Activated CD4-positive, alpha-beta T cell treated with anti-CD3 and anti-CD28 coated beads, Interleukin-2, Interleukin-6, amounts not matched to agents 100 ng/mL and 50 ng/mL, durations not matched to agents 16 hours and 8 hours (primary cell): ENCODE results near the gene EIF4E3.

Source experiments
- DNase-seq: peaks from one replicate; pipeline ENCODE4 v3.0.0-alpha.2; 2020

Gene EIF4E3

DNA sequence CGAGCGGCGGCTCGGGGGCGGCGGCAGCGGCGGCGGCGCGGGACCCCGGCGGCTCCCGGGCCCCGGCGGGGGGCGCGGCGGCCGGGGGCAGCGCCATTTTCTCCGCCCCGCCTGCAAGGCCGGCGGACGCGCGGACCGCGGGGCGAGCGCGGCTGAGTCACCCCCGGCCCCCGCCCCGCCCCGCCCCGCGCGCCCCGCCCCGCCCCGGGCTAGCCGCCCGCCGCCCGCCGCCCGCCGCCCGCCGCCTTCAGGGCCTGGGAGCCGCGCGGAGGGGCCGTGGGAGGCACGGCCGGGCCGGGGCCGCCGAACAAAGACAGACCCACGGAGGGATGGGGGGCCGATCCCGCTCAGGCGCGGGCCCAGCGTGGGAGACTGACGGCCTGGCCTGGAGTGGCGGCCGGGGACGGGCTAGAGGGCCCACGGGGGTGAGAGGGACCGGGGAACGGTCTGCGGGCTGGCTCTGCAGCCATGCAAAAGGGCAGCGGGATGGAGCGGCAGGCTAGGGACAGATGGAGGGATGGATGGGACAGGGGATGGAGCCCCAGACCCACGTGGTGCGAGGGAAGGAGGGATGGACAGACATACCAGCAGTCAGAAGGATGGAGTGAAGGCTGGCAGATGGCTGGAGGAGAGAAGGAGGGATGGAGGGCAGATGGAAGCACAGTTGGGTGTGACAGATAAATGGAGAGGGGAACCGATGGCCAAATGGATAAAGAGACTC, at the start of gene EIF4E3:
TSS of gene EIF4E3 (minus strand) at position 132 of the 721 bp plus-strand sequence. CDS start at position 97, 35 bp downstream.
- peak; percentile 43 for DNase-seq

- no peak for DNase-seq
Observed at GRCh38 chr3:71771884-71772283, 46.7 kb upstream of the EIF4E3 start.

DNA sequence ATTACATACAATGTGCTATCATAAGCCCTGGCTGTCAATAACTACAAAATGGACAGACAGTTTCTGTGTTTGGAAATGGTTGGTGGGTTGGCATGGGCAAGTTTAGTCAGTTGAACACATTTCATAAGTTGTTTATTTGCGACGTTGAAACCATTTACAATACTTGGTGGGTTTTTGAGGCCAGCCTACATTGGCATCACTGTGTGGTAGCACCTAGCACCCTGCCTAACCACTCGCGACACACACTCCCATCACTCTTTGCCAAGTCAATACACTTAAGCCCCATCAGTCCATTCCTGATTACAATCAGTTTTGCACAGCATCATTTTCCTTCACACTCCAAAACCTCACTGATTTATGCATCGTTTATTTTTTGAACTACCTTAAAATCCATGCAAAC, 45.9 kb upstream of the EIF4E3 start:
- no peak for DNase-seq

GRCh38 chr3:71763426-71763825, 38.2 kb upstream of the EIF4E3 start:
- no peak for DNase-seq

DNA sequence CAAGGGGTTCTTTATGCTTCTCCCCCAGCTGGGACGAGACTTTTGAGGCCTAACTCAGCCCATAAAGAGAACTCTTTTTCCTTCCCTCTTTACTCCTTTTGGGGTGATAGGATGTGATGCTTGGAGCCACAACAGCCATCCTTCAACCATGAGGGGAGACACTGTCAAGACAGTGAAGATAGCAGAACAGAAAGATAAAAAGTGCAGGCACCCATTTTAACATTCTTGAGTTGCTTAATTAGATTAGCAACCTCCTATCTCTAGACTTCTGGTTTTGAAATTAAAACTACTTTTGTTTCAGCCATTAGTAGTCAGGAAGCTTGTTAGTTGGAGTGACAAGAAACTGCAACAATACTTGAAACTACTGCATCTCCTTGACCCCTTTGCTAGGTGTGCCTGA, 34.9 kb upstream of the EIF4E3 start:
- no peak for DNase-seq

GRCh38 chr3:71759401-71759800, 34.2 kb upstream of the EIF4E3 start:
- no peak for DNase-seq

GRCh38 chr3:71758091-71758490, 32.9 kb upstream of the EIF4E3 start:
- DNase-seq = no peak

GRCh38 chr3:71754610-71755253, 29.5 kb upstream of the EIF4E3 start:
- no peak for DNase-seq

GRCh38 chr3:71753701-71754609, 28.8 kb upstream of the EIF4E3 start, which contains the start of gene GPR27:
TSS of gene GPR27 (plus strand) at chr3:71753855. CDS start at chr3:71754050, 195 bp downstream.
- DNase-seq = peak; percentile 27

GRCh38 chr3:71752831-71753700, 27.9 kb upstream of the EIF4E3 start:
- no peak for DNase-seq

DNA sequence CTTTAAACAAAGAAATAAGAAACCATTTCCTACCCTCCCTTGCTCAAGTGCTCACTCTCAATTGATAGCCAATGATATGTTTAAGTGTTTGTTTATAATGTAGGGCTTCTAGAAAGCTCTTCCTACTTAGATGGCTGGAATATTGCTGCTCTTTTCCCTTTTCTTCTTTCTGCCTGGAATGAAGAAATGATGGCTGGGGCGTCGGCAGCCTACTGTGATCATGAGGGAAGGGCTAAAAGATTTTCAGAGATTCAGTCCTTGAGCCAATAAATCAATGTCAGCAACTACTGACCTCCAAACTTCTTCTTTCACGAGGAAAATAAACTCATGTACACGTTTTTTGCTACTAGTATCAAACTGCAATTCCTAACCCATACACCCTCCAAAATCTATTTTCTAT, 26.4 kb upstream of the EIF4E3 start:
- no peak for DNase-seq

DNA sequence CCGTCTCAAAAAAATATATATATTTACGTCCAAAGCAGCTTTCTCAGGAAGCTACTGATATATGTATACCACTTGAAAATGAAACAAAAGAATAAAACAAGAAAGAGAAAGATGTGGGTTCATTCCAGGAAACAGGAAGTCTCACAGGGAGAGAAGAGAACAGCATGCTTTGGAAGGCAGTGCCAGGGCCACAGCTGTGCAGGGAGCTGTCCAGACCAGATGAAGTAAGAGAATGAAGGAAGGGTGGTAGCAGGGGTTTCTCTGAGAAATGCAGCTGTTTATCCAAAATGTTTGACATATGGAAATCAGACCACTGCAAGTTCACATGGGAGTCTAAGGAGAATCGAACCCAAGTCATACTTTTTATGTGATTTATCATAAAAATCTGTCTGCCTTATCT, 19.5 kb upstream of the EIF4E3 start:
- DNase-seq = no peak

DNA sequence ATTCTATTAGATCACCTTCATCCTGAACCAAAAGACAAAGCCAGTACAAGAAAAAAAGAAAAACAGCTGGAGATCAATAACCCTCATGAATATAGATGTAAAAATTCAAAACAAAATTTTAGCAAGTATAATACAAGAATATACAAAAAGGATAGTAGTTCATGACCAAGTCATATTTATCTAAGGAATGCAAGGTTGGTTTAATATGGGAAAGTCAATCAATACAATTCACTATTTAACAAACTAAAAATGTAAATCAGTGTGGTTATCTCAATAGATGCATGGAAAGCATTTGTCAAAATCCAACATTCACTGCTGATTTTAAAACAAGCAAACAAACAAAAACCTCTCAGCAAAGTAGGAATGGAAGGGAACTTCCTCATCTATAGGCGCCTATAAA, 17.4 kb upstream of the EIF4E3 start:
- DNase-seq = no peak

DNA sequence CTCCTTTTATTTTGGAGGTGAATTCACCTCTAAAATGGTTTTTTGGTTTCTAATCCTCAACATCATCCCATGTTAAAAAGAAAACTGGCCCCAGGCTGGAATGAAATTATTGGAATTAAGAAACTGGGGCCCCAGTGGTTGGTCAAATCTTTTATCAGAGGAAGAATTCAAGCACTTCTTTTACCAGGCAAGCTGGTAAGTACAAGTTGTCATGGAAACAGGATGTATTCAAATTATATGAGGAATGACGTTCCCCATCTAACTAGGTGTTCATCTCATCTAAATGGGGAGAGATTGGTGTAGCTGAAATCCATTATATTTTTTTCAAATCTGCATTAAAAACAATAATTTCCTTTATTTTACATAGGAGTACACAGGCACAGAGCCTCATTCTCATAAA, 9.7 kb upstream of the EIF4E3 start:
- DNase-seq = no peak

DNA sequence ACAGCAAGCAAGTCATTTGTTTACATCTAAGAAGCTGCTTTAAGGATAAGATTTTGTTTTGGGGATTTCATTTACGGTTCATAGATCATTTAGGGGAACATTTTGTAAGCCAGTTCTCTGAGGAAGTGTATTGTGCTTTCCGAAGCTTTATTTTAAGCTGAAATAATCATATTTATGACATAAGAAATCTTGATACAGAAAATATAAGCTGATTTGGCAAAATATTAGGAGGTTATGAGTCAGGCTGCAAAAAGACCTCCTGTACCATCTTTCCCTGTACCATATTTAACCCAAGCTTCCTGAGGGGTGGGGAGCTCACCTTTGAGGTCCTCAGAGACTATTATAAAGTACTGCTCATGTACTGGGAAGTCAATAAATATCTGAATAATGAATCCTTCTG, 8.1 kb upstream of the EIF4E3 start:
- DNase-seq = no peak

- DNase-seq = no peak
Observed at GRCh38 chr3:71732637-71733036, 7.4 kb upstream of the EIF4E3 start.

GRCh38 chr3:71728632-71729342, 3.6 kb upstream of the EIF4E3 start:
- peak; percentile 19 for DNase-seq

GRCh38 chr3:71726146-71726545, 944 bp upstream of the EIF4E3 start:
- peak; percentile 61 for DNase-seq

GRCh38 chr3:71724584-71725270, 475 bp downstream of the EIF4E3 start:
- peak; percentile 39 for DNase-seq

DNA sequence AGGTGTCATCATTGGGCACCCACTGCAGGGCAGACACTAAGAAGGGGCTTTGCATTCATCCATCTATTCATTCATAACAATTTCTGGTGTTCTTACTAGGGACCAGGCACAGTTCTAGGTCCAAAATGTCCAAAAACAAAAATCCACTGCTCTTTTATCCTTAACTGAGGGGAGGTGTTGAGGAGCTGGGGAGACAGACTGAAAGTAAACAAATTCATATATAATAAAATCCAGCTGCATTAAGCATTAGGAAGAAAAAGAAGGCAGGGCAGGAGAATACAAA, 1.1 kb downstream of the EIF4E3 start:
- DNase-seq = no peak

GRCh38 chr3:71723452-71724170, 1.6 kb downstream of the EIF4E3 start:
- DNase-seq = peak; percentile 80
